HG02885 (cell line): Measurements from ENCODE around the gene CFAP43.

Experiments
- ATAC-seq: cut with Tn5 transposase; IDR thresholded peaks from one replicate; pipeline ENCODE4 v1.9.1; 2021; ENCODE audit warnings: mild to moderate bottlenecking; ENCODE audit not compliant: unreplicated experiment, poor library complexity

The CFAP43 gene

DNA sequence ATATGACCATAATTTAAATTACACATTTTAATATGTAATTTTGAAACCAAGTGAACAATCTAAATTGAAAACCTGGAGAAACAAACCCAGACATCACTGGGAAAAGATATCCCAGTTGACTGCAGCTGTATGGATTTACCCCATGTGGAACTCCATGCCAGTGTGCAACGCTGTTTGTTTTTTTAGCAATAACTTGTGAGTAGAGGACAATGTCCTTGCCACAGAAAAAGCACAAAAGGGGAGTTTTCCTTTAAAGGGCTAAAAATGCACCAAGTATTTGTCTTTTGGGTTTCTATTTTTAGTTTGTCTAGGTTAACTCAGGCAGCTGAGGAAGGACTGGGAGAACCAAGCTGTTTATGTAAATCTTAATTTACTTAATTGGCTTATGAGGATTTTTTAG, 131.4 kb downstream of the CFAP43 start:
- no peak for ATAC-seq

GRCh38 chr10:104099941-104100340, 132.2 kb downstream of the CFAP43 start:
- ATAC-seq: no peak

GRCh38 chr10:104099269-104099668, 132.9 kb downstream of the CFAP43 start:
- no peak for ATAC-seq

- no peak for ATAC-seq
Observed at GRCh38 chr10:104098358-104098925, 133.7 kb downstream of the CFAP43 start.

DNA sequence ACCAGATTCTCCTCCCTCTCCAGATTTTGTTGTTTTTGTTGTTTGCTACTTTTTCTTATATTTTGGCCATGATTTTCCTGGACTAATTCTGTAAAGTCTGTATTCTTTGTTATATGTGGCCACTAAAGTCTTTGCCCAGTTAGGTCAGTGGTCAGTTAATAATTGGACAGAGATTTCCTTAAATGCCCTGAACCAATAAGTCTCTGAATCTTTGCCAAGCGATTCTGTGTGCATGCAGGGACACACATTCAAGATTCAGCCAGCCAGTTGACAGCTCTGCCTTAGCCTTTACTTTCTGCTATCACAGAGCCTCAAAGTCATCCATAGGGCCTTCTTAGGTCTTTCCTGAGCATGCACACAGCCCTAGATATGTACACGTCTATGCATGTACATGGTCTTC, 135.5 kb downstream of the CFAP43 start:
- no peak for ATAC-seq

DNA sequence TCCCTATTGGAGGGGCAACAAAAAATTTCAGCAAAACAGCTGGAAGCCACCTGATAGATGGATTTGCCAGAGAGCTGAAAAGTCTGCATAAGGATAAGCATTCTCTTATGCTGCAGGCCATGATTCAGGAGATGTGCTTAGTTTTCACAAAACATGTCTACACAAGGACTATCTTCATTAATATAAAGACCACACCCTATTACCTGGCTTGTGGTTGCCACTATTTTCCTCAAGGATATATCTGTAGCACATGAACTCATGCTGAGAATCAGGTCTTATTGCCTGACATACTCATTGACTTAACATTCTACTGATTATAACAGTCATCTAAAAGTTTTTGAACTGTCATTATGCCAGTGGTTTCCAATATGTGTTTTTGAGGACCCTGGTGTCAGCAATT, 139.4 kb downstream of the CFAP43 start:
- ATAC-seq: no peak

DNA sequence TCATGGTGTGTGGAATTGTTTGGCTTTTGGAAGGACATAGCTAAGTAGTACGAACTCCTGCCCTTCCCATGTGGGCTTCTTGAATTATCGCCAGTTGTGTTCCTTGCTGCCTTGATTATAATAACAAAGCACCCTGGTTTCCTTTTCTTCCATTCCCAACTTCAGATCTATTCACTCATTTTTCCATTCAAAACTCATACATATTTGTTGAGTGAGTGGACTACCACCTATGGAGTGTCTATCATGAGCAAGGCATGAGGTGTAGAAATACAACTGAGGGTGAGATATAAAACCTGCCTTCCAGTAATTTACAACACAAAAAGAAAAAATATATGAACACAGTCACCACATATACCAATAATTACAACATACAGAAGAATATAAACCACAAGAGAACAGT, 141.6 kb downstream of the CFAP43 start:
- no peak for ATAC-seq

DNA sequence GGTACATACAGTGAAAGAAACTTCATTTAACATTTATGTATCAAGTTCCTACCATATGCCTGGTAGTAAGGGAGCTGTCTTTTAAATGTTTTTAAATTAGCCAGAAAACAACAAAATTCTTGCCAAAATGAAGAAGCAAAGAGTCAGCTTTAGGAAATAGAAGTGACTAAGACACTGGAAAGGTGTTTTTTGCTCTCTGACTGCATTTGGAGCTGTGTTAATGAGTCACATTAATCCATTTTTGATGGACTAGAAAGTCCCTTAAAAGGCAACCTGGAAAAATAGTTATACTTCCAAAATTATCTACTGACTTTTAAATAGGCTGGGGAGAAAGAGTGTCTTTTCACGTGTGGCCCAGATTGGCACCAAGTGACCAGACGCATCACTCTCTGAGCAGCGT, 142.5 kb downstream of the CFAP43 start:
- ATAC-seq: no peak

- ATAC-seq: no peak
Observed at GRCh38 chr10:104088239-104088638, 143.9 kb downstream of the CFAP43 start.

- no peak for ATAC-seq
Observed at GRCh38 chr10:104085801-104086400, 146.3 kb downstream of the CFAP43 start, which contains the start of gene COL17A1. Gene COL17A1 (minus strand): TSS chr10:104085880. CDS start chr10:104080673, 5,207 bp downstream.

- ATAC-seq: no peak
Observed at GRCh38 chr10:104084482-104085142, 147.6 kb downstream of the CFAP43 start.

DNA sequence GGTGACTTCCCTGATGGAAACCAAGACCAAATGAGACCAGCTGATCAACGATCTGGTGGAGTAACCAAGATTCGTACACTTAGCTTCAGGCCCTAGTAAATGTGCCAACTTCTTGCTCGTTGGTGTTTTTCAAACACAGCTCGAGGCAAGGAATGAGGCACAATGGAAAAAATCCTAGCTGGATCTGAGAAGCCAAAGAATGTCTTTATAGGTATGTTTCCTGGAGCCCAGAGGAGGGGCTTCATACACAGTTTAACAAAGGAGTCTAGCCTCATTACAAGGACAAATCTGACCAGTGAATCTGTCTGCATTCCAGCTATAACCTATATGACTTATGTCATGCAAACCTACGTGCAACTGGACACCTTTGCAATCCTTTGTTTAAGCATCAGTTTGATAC, 150.2 kb downstream of the CFAP43 start:
- ATAC-seq: no peak

GRCh38 chr10:104080762-104081161, 151.4 kb downstream of the CFAP43 start:
- ATAC-seq: no peak
